Adrenal gland (tissue), 12 donors: ENCODE results near the gene RASA4B. TPM values are rescaled to one million over a fixed set of nuclear protein-coding genes. Genes with fewer than 3 reads are reported as not detected.
"Not testable (repeated sequence)": the region's sequence is repeated elsewhere in the genome, so short reads cannot be mapped to it uniquely, and the experiment has no call there.

Experiments used
- DNase-seq, 7 donors: peaks; one replicate each; pipeline ENCODE4 v3.0.0-alpha.2; 2019 to 2020
- H3K27ac ChIP-seq, 5 donors: fragments of 200-600 bp; sonication (generic) in 4 of 5; 1 replicate in 3 of 5; 2 replicates in 2 of 5; pipeline versions ENCODE4 v1.5.1 to v1.8.0; 2016 to 2020; ENCODE audit warnings: mild to moderate bottlenecking in 1 of 5
- H3K27me3 ChIP-seq: fragments of 200-600 bp; 2 replicates; pipeline ENCODE4 v1.8.0; 2021
- H3K36me3 ChIP-seq, 2 donors: fragments of 200-600 bp; replicated peaks in 1 of 2; 1 replicate in 1 of 2; 2 replicates in 1 of 2; pipeline versions ENCODE4 v1.5.1 to v1.8.0; 2018 to 2022
- H3K4me1 ChIP-seq, 2 donors: fragments of 200-600 bp; replicated peaks in 1 of 2; 1 replicate in 1 of 2; 2 replicates in 1 of 2; pipeline versions ENCODE4 v1.5.1 to v1.8.0; 2018 to 2021
- H3K4me3 ChIP-seq, 4 donors: fragments of 200-600 bp; sonication (generic) in 3 of 4; one replicate each; pipeline ENCODE4 v1.5.1; 2016 to 2018
- H3K9me3 ChIP-seq, 3 donors: fragments of 200-600 bp; sonication (generic) in 1 of 3; replicated peaks in 1 of 3; 1 replicate in 2 of 3; 2 replicates in 1 of 3; pipeline versions ENCODE4 v1.5.1 to v1.8.0; 2016 to 2021
- WGBS, 4 donors: extraction: QIAGEN DNeasy Blood & Tissue Kit in 2 of 4; methylation state at CpG; one replicate each; pipeline versions ENCODE4 v1.1.5 to v1.1.7; 2013 to 2017; 5-methylcytosine and 5-hydroxymethylcytosine counted together
- intact Hi-C, 2 donors: fragments of 100-400 bp; cut with DNase I; formaldehyde crosslinking; loops; one replicate each; pipeline versions ENCODE4 v1.14.1 to v1.15.0; 2022 to 2023
- polyA plus RNA-seq, 3 donors: library from polyadenylated mRNA; stranded (reverse); fragments of 200-250 nt in 2 of 3; fragments of 350-450 nt in 1 of 3; fragmentation: Illumina TruSeq in 1 of 3; extraction: RNeasy Lipid Tissue Mini Kit (QIAGEN cat#74804) in 1 of 3; gene quantifications; one replicate each; pipeline ENCODE4 v1.2.3, GENCODE V29; 2013 to 2014
- total RNA-seq, 9 donors: library from RNA; depleted of rRNA in 4 of 9; stranded (reverse); fragments of >200 nt in 4 of 9; fragments of 120-200 nt in 1 of 9; fragmentation: NEBNext Ultra II Directional in 1 of 9; extraction: Animal tissue kit (Norgen Biotek cat#: 25700) in 1 of 9; gene quantifications; one replicate each; pipeline versions ENCODE4 v1.1.0 to v1.2.4, GENCODE V29; 2013 to 2023
- donor health status: healthy with polysubstance abuse.
- donor health status: Bipolar disorder and iron deficiency.
- donor health status: DM: yes; HTN: yes; CAD: no.
- donor health status: DM: no; HTN: no; CAD: no.
- donor health status: DM: no; HTN: no; CAD: no.
- donor health status: DM: yes; HTN: yes; CAD: no.

Gene RASA4B
- total and polyA plus RNA-seq, 12 donors, result 1.9 to 150 (median 24.6) TPM

GRCh38 chr7:102512642-102513221 is 4.8 kb downstream of the RASA4B start:
- H3K4me3 ChIP-seq, result peak overlapping the region in 1 of 4 donors; percentile 44
- peak overlapping the region in 3 of 5 donors; percentile 52 to 88 (median 81) for H3K27ac ChIP-seq
- H3K36me3 ChIP-seq, H3K27me3 ChIP-seq, H3K4me1 ChIP-seq, intact Hi-C loops, H3K9me3 ChIP-seq: not testable (repeated sequence)
- WGBS, 4 donors, result 0 to 10% (median 9%) methylated on average over 2 to 5 of the region's 5 CpGs
- peak; percentile 44 to 78 (median 61) for DNase-seq

GRCh38 chr7:102511860-102512522 is 5.6 kb downstream of the RASA4B start:
- H3K9me3 ChIP-seq, DNase-seq, H3K4me3 ChIP-seq, intact Hi-C loops, H3K27ac ChIP-seq, H3K4me1 ChIP-seq, H3K36me3 ChIP-seq, H3K27me3 ChIP-seq: not testable (repeated sequence)
- WGBS, 4 donors, result no CpG with 5 or more reads among the region's 30 CpGs

- not testable (repeated sequence) for H3K36me3 ChIP-seq, H3K9me3 ChIP-seq
- DNase-seq, result peak in 1 of 7 donors; percentile 10
These were observed 7.0 kb downstream of the RASA4B start for GRCh38 chr7:102510575-102510974.

GRCh38 chr7:102507410-102508088 is 10.0 kb downstream of the RASA4B start:
- H3K36me3 ChIP-seq, H3K27ac ChIP-seq, H3K4me1 ChIP-seq, H3K4me3 ChIP-seq, H3K27me3 ChIP-seq, intact Hi-C loops, H3K9me3 ChIP-seq: not testable (repeated sequence)
- DNase-seq, result peak; percentile 4 to 49 (median 18)
- WGBS, 4 donors, result 83 to 86% (median 86%) methylated on average over 2 of the region's 8 CpGs

More at GRCh38 chr7:102510575-102510974, 7.0 kb downstream of the RASA4B start:
- H3K27ac ChIP-seq, H3K4me3 ChIP-seq, H3K4me1 ChIP-seq, H3K27me3 ChIP-seq, intact Hi-C loops: not testable (repeated sequence)
- 73 to 75% methylated on average over 4 of the region's 8 CpGs; no CpG with 5 or more reads in 2 of the 4 donors for WGBS, 4 donors

GRCh38 chr7:102505298-102506185 is 12.0 kb downstream of the RASA4B start:
- peak in 5 of 7 donors; percentile 16 to 52 (median 23) for DNase-seq
- H3K4me1 ChIP-seq, intact Hi-C loops, H3K36me3 ChIP-seq, H3K4me3 ChIP-seq, H3K27me3 ChIP-seq, H3K9me3 ChIP-seq: not testable (repeated sequence)
- peak overlapping the region in 2 of 5 donors; percentile 54 to 74 for H3K27ac ChIP-seq
- 49 to 64% (median 55%) methylated on average over 3 to 5 of the region's 24 CpGs for WGBS, 4 donors

- DNase-seq, H3K27ac ChIP-seq, H3K27me3 ChIP-seq, H3K36me3 ChIP-seq, H3K4me3 ChIP-seq, H3K9me3 ChIP-seq, intact Hi-C loops, H3K4me1 ChIP-seq: not testable (repeated sequence)
- no CpG with 5 or more reads among the region's 12 CpGs for WGBS, 4 donors
These were observed 14.4 kb downstream of the RASA4B start for GRCh38 chr7:102503141-102503540.

- H3K4me3 ChIP-seq, intact Hi-C loops, H3K27me3 ChIP-seq, H3K36me3 ChIP-seq, H3K4me1 ChIP-seq, H3K9me3 ChIP-seq, H3K27ac ChIP-seq: not testable (repeated sequence)
- 89 to 100% (median 94%) methylated on average over 3 to 12 of the region's 16 CpGs for WGBS, 4 donors
- DNase-seq, result peak in 1 of 7 donors; percentile 11
These were observed 19.3 kb downstream of the RASA4B start for GRCh38 chr7:102498321-102498720.

GRCh38 chr7:102497308-102497707 is 20.3 kb downstream of the RASA4B start:
- peak in 4 of 7 donors; percentile 5 to 46 (median 14) for DNase-seq
- 63 to 65% methylated on average over 1 of the region's 5 CpGs; no CpG with 5 or more reads in 2 of the 4 donors for WGBS, 4 donors
- H3K27ac ChIP-seq, H3K9me3 ChIP-seq, H3K4me1 ChIP-seq, H3K27me3 ChIP-seq, H3K36me3 ChIP-seq, H3K4me3 ChIP-seq, intact Hi-C loops: not testable (repeated sequence)

GRCh38 chr7:102496861-102497260 is 20.7 kb downstream of the RASA4B start:
- H3K9me3 ChIP-seq, H3K4me3 ChIP-seq, H3K27me3 ChIP-seq, H3K36me3 ChIP-seq, H3K4me1 ChIP-seq, intact Hi-C loops, H3K27ac ChIP-seq: not testable (repeated sequence)
- WGBS, 4 donors, result 31 to 71% (median 44%) methylated on average over 3 of the region's 10 CpGs
- peak in 5 of 7 donors; percentile 19 to 34 (median 24) for DNase-seq

- H3K4me1 ChIP-seq, H3K27me3 ChIP-seq, H3K36me3 ChIP-seq, intact Hi-C loops, DNase-seq, H3K27ac ChIP-seq, H3K4me3 ChIP-seq, H3K9me3 ChIP-seq: not testable (repeated sequence)
- WGBS, 4 donors, result no CpG with 5 or more reads among the region's 67 CpGs
These were observed 23.0 kb downstream of the RASA4B start for GRCh38 chr7:102494473-102495149.
